IPS DF 4.7 (cell line): Measurements from ENCODE around the gene MPPED1.

Experiments
- DNase-seq: peaks from one replicate; pipeline ENCODE4 v3.0.0-alpha.2; 2013; ENCODE audit warnings: low spot score; ENCODE audit errors: extremely low read depth

The MPPED1 gene

DNA sequence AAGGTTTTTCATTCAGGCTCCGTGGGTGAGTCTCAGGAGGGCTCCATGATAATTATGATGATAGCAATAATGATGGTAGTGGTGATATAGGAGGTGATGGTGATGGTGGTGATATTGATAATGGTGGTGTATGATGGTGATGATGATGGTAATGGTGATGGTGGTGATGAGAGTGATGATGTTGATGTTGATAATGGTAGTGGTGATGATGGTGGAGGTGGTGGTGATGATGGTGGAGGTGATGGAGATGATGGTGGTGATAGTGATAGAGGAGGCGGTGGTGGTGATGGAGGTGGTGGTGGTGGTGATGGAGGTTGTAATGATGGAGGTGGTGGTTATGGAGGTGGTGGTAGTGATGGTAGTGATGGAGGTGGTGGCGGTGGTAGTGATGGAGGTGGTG lies 79.4 kb downstream of the MPPED1 start:
- DNase-seq, result no peak

DNA sequence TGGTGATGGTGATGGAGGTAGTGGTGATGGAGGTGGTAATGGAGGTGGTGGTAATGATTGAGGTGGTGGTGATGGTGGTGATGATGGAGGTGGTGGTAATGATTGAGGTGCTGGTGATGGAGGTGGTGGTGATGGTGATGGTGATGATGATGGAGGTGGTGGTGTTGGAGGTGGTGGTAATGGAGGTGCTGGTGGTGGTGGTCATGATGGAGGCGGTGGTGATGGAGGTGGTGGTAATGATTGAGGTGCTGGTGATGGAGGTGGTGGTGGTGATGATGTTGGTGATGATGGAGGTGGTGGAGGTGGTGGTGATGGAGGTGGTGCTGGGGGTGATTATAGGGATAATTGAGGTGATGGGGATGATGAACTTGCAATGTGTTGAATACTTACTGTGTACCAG lies 79.9 kb downstream of the MPPED1 start:
- DNase-seq, result no peak

DNA sequence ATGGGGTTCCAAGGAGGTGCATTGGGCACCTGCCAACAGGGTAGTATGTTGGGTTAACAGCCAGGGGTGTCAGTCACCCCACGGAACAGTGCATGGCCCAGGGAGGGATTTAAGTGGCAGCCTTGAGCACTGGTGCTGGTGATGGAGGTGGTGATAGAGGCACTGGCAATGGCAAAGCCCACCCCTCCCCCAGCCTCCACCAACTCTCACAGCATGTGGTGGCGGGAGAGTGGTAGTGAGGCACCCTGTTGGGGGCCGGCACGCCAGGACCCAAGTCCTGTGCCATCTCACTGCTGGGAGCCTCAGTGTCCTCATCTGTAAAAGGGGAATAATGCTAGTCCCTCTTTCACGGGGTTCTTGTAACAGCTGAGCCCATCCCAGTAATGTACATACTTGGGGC lies 81.5 kb downstream of the MPPED1 start:
- DNase-seq, result no peak

DNA sequence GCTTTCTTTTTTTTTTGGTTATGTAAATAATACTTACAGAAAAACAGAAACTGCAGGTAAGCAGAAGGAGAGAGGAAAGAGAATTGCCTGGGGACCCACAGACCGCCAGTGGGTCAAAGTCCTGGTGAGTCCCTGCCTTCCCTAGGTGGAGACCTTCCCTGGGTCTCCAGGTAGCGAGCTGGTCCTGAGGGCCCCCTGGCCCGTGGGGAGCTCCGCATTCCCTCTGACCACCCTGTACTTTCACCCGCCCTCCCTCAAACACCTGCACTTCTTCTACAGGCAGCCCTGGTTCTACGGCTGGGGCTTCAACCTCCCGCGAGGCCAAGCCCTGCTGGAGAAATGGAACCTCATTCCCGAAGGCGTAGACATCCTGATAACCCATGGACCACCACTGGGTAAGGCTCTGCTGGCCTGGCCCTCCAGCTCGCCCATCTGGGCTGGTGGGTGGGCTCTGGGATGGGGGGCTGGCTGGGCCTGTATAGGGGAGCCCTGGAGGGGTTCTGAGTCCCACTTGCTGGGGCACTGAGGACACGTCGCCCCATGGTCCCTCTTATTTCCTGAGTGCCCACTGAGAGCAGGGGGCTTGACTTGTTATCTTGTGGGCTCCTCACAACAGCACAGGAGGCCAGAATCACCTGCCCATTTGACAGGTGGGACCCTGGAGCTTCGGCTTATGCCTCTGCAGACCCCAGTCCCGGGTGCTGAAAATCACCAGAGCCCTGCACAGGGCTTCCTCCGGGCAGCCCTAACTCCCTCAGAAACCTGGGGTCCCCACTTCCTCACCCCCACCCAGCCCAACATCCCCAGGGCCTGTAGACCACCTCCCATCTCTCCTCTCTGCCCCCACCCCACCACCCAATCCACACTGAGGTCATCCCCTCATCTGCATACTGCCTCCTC lies 86.4 kb downstream of the MPPED1 start:
- no peak for DNase-seq

DNA sequence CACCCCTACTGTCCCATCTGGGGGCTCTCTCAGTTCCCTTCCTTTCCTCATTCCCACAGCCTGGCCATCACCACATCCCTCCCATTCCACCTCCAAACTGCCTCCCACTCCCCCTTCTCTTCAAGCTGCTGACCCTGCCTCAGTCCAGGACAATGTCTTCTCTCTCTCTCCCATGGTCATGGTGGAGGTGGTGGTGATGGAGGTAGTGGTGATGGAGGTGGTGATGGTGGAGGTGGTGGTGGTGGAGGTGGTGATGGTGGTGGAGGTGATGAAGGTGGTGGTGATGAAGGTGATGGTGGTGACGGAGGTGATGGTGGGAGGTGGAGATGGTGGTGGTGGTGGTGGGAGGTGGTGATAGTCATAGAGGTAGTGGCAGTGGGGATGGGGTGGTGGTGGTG lies 87.0 kb downstream of the MPPED1 start:
- DNase-seq, result no peak

DNA sequence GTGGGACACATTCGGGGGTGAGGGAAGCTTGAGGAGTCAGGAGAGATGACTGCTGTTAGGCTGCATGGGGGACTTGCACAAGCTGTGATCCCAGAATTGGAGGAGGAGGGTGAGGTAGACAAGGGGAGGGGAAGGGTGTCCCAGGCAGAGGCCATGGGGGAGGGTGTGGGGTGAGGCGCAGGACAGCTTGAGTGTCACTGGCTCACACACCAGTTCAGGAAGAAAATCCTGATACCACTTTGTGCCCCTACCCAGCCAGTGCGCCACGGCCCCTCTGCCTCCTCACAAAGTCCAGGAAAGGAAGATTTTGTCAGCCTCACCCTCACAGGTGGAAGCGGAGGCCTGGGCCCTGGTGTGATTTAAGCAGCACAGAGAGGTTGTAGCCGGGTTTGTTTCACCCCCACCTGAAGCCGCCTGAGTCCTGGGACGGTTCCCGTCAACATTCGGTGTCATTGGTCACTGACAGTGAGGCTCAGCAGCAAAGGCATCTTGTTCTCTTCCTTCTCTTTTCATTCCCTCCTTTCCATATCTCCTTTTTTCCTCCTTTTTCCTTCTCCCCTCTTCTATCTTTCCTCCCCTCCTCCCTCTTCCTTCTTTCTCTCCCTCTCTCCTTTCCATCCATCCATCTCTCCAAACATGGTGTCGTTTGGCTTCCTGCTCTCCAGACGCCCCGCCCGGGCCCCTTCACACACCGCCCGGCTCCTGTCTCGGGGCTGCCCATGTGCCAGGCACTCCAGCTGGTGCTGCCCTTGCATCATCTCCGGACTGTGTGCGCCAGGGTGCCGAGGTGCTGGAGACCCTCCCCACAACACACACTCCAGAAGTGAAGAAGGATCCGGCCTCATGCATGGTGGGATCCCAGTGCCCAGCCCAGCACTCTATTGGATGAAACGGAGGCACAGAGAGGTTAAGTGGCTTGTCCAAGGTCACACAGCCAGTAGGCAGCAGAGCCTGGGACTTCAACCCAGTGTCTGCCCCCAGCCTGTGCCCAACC lies 89.3 kb downstream of the MPPED1 start:
- no peak for DNase-seq

DNA sequence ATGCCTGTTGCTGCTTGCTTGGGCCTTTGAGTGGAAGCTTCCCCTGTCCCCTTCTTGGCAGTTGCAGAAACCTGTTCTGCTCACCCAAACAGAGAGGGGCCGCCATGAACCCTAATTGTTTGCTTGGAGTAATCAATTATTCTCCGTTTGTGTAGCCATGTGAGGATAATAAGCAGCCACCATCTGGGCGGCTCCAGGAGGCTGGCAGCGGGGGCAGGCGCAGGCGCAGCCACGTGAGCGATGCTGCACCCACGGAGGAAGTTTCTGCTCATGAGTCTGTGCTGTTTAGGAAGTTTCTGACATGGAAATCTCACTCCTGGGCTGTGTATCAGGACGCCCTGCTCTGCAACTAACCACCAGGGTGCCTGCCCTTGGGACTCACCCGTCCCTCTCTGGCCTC lies 90.1 kb downstream of the MPPED1 start:
- DNase-seq, result no peak

DNA sequence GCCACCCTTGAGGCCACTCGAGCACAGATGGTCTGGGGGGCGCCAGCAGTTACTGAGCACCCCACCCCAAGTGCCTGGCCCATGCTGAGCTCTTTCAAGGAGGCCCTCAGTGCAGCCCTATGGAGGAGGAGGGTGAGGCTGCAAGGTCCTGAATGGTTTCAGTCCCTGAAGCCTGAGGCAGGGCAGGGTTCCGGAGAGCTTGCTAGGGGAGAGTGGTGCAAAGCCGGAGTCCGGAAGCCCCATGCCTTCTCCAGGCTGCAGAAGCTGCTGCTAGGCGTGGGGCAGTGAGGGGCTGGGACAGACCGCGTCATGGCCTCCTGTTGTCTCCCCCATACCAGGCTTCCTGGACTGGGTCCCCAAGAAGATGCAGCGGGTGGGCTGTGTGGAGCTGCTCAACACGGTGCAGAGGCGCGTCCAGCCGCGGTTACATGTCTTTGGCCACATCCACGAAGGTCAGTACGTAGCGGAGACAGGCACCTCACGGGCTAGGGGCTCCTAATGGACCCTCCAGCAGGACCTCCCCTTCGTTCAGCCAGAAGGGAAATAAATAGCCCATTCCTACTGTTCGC lies 90.6 kb downstream of the MPPED1 start:
- no peak for DNase-seq

DNA sequence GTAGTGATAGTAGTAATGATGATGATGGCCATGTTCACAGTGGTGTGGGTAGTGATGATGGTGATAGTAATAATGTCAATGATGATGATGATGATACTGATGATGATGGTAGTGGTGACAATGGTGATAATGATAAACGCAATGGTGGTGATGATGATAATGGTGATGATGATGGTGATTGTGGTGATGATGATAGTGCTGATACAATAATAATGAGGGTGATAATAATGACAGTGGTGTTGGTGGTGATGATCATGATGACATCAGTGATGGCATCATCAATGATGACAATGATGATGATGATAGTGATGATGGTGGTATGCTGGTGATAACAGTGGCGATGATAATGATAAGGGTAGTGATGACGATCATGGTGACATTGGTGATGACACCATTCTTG lies 92.3 kb downstream of the MPPED1 start:
- DNase-seq, result no peak

DNA sequence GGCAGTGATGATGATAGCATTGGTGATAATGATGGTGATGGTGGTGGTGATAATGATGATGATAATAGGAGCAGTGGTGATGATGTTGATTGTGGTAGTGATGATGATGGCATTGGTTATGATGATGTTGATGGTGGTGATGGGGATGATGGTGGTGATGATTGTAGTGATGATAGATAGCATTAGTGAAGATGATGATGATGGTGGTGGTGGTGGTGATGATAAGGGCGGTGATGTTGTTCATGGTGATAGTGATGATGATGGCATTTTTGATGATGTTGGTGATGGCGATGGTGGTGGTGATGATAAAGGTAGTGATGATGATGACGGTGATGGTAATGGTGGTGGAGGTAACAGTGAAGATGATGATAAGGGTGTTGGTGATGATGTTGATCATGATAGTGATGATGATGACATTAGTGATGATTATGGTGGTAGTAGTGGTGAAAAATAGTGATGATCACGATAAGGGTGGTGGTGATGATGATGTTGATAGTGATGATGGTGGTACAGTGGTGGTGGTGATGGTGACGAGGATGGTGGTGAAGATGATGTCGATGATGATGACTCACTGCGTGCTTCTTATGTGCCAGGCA lies 93.0 kb downstream of the MPPED1 start:
- no peak for DNase-seq

DNA sequence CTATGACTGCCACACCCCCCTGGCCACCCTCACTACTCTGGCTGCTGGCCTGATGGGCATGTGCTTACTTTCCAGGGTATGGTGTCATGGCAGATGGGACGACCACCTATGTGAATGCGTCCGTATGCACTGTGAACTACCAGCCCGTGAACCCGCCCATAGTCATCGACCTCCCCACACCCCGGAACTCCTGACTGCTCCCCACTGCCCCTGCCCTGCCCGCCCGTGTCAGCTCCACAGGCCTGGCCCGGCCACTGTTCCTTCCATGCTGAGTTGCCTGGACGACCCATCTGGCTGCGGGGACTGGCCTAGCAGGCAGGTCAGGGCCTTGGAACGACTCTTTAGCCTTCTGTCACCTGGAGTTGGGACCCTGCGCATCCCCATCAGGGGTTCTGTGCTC lies 93.6 kb downstream of the MPPED1 start:
- no peak for DNase-seq

DNA sequence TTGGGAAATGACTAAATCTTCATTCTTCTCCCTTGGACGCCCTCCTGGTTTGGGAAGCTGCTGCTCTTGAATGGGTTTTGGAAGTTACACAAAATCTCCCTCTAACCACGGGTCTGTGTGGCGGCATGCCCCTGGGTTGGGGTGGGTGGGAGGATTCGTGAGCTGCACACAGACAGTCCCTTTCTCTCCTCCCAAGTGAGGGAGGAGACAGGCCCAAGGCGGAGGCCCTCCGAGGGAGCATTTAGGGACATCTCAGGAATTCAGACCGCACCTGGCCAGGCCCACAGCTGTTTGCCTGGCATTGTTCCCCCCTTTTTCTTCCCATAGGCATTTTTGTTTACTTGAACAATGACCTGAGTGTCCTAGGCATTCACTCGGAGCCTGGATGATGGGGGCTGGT lies 94.1 kb downstream of the MPPED1 start:
- no peak for DNase-seq

DNA sequence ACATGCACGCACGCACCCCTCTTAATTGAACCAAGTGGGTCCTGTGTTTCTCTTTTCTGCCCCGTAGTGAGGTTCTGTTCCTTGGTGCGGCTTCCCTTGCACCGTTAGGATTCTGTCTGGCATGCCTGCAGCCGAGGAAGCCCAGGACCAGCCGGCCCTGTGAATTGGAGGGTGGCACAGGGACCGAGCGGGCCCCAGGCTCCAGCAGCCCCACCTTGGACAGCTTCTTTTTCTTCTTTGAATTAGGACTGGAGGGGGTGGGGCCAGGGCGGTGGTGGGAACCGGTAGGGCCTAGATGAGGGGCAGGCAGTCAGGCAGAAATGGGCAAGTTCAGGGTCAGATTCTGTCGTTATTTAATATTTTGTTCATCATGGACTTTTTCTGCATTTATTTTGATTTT lies 94.7 kb downstream of the MPPED1 start:
- no peak for DNase-seq

DNA sequence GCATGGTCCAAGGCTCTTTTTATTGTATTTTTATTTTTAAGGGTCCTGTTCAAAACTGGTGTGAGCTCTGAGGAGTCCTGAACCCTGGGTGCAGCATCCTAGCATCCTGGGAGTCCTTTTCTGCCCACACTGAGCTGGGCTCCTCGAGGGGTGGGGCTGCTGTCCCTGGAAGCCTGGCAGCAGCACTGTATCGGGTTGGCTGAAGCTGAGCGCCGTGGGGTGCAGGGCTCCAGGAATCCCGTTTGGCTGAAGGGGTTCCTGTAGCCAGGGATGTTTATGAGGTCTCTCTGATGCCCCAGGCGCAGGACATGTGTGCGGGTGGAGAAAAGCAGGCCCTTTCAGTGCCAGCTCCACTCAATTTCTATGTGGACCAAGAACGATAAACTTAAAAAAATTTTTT lies 95.4 kb downstream of the MPPED1 start:
- DNase-seq, result no peak

DNA sequence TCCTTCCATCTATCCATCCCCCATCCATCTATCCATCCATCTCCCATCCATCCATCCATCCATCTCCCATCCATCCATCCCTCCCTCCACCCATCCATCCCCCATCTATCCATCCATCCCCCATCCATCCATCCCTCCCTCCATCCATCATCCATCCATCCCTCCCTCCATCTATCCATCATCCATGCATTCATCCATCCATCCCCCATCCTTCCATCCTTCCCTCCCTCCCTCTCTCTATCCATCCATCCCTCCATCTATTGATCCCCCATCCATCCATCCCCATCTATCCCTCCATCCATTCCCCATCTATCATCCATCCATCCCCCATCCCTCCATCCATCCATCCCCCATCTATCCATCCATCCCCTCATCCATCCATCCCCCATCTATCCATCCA lies 96.7 kb downstream of the MPPED1 start:
- DNase-seq, result no peak

DNA sequence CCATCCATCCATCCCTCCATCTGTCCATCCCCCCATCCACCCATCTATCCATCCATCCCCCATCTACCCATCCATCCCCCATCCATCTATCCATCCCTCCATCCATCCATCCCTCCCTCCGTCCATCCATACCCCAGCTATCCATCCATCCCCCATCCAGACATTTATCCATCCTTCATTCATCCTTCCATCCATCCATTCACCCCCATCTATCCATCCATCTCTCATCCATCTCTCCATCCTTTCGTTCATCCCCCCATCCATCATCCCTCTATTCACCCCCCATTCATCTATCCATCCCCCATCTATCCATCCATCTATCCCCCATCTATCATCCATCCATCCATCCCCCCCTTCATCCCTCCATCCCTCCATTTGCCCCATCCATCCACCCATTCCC lies 97.5 kb downstream of the MPPED1 start:
- no peak for DNase-seq

DNA sequence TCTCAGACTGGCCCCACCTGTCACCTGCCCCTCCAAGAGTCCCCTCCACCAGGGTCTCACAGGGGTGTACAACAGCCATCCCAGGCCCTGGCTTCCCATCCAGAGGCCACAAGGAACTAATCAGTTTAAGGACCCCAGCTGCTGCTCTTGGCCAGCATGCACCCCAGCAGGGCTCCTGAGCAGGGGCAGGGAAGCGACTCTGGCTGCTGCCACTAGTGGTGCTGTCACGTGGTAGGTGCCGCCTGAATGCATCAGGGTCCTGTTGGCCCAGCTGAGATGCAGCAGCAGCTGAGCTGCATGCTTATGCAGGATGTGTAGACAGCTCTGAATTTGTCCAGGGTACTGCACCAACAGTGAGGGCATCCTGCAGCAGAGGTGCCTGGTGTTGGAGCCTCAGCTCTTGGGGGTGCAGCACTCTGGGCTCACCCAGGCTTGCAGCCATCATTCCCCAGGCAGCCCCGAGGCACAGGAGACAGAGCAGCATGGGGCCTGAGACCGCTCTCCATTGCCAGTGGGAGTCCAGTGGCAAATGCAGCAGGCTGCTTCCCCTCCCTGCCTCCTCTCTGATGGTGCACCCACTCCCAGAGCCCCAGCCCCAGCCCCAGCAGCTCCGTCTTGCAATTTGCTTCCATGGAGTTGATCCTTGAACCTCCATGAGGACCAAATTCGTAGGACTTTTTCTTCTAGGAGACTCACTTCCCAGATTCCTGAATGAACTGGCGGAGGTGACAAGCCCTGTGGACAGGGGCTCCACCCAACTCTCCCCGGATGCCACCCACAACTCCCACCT lies 98.7 kb downstream of the MPPED1 start:
- no peak for DNase-seq

DNA sequence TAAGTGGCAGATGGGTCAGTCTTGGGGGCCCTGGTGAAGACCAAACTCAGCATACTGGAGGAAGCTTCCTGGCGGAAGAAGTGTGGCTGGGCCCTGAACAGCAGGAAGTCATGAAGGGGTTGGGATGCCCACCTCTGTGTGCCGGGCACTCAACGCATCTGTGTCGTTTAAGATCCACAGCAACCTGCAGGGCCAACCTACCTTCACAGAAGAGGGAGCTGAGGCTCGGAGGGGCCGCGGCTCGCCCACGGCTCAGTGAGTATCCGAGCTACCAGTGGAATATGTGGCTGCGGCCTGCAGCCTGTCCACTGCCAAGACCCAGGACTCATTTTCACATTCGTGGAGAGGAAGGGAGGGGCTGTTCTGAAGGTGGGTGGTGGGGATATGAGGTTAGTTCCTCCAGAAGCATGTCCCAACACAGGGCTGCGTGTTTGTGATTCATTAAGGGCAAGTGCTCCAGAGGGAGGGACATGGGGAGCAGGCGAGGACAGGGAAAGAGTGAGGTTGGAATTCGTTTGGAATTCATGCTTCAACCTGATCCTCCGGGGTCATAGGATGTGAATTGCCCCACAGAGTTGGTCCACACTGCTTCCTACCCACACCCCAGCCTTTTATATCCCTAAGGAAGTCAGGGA lies 99.6 kb downstream of the MPPED1 start:
- DNase-seq, result no peak

DNA sequence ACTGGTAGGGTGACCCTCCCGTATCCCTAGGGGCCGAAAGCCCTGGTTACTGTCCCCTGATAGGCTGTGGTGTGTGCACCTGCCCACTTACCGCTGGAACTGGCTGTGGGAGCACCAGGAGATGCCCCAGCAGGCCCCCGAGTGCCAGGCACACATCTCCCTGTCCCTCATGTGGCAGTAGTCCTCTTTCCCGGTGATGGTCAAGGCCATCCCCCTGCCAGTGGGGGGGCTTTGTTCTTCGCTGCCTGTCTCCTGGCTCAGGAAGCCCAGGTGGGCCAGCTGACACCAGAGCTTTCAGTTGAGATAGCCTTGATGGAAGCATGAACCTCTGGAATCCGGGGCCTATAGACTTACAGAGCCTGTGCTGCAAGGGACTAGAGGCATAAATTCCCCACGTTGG lies 100.5 kb downstream of the MPPED1 start:
- no peak for DNase-seq

DNA sequence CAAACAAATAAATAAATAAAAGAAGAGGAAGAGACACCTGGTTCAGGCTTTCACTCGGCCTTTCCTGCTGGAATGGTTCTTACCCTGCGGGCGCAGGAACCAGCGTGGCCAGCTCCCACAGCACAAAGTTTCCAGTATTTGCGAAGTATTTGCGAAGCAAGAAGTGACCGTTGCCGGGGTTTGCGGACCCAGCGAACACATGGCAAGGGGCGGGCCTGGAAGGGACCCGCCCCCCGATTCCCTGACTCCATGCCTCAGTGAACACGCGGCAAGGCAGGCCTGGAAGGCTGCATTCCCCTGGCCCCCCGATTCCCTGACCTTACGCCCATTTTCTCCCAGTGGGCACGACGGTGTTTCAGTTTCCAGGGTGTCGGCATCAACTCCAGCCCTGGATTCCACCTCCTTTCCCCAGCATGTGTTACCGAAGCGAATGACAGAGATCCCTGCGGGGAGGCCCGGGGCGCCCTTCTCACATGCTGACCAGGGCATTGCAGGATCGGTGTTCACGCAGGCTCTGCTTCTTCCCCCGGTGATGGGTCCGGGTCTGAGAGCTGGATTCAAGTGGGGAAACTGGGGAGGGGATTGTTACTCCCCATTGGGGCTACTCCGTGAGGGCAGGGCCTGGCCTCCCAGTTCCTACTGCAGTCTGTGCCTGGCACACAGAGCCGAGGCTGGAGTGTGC lies 102.8 kb downstream of the MPPED1 start:
- DNase-seq, result no peak
